AG09319 (cell line): ENCODE data around the gene ZDHHC8.
A peak's percentile ranks its signal among the peaks of the same experiment; 100 is the strongest.

Source experiments
- DNase-seq: peaks from one replicate; pipeline ENCODE4 v3.0.0-alpha.2; 2010; ENCODE audit warnings: low read depth; ENCODE audit errors: extremely low read depth
- CTCF ChIP-seq: IDR thresholded peaks from 2 replicates; pipeline ENCODE4 v1.5.1; 2011; ENCODE audit warnings: low read depth, mild to moderate bottlenecking, inconsistent platforms, low read length, moderate library complexity

Gene ZDHHC8

GRCh38 chr22:20151276-20151588, 19.6 kb downstream of the ZDHHC8 start:
- TF ChIP-seq CTCF, result no peak
- no peak for DNase-seq

- no peak for DNase-seq
- no peak for TF ChIP-seq CTCF
Observed at GRCh38 chr22:20152464-20152890, 20.9 kb downstream of the ZDHHC8 start.

GRCh38 chr22:20153945-20154344, 22.3 kb downstream of the ZDHHC8 start:
- no peak for TF ChIP-seq CTCF
- DNase-seq, result no peak

- DNase-seq, result no peak
- TF ChIP-seq CTCF, result no peak; the same call in 1 of the 2 replicates
Observed at GRCh38 chr22:20154602-20155187, 23.1 kb downstream of the ZDHHC8 start.

- no peak for TF ChIP-seq CTCF
- DNase-seq, result peak; percentile 44
Observed at GRCh38 chr22:20155330-20156041, 23.9 kb downstream of the ZDHHC8 start.

GRCh38 chr22:20156042-20156389, 24.4 kb downstream of the ZDHHC8 start:
- DNase-seq, result no peak
- TF ChIP-seq CTCF, result no peak

GRCh38 chr22:20156611-20157429, 25.2 kb downstream of the ZDHHC8 start:
- TF ChIP-seq CTCF, result peak; percentile 97
- DNase-seq, result peak; percentile 20
